C4-2B (cell line): ENCODE results near the gene CYSRT1.

Experiments
- CTCF ChIP-seq: fragments of 450-650 bp; conservative IDR thresholded peaks from 2 replicates; pipeline ENCODE4 v1.5.1; 2017; ENCODE audit warnings: mild to moderate bottlenecking
- ZFX ChIP-seq: fragments of 450-650 bp; IDR thresholded peaks from 2 replicates; pipeline ENCODE4 v1.6.1; 2017

- no peak for TF ChIP-seq CTCF
- TF ChIP-seq ZFX, result no peak
Measured at GRCh38 chr9:137240841-137241489, 16.0 kb downstream of the CYSRT1 start, which contains the start of gene TUBB4B.
